Amniotic stem cell (primary cell): ENCODE results near the gene RGS6.

Experiments used
- DNase-seq: peaks from one replicate; lab custom pipeline; 2025; lab: John Stamatoyannopoulos, UW

RGS6 gene

DNA sequence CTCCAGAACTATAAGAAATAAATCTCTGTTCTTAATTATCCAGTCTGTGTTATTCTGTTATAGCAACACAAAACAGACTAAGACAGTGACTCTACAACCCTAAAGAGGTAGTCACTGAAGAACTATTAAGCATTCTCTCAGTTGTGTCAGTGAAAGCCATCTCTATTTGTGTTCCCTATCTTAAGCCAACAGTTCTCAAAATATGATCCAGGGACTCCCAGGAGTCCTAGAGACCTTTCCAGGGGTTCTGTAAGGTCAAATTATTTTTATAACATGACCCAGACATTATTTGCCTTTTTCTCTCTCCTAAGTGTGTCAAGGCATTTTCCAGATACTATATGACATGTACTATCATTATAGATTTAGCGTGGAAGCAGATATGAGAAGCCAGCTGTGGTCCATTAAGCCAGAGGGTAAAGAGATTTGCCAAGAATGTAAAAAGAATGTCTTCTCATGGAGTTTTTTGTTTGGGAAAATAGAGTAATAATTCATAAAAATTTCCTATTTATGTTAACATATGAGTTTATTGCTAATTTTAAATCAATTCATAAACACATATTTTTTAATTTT lies 315.8 kb downstream of the RGS6 start:
- DNase-seq, result no peak

- DNase-seq, result no peak
Measured at GRCh38 chr14:72253503-72253902, 321.3 kb downstream of the RGS6 start.

DNA sequence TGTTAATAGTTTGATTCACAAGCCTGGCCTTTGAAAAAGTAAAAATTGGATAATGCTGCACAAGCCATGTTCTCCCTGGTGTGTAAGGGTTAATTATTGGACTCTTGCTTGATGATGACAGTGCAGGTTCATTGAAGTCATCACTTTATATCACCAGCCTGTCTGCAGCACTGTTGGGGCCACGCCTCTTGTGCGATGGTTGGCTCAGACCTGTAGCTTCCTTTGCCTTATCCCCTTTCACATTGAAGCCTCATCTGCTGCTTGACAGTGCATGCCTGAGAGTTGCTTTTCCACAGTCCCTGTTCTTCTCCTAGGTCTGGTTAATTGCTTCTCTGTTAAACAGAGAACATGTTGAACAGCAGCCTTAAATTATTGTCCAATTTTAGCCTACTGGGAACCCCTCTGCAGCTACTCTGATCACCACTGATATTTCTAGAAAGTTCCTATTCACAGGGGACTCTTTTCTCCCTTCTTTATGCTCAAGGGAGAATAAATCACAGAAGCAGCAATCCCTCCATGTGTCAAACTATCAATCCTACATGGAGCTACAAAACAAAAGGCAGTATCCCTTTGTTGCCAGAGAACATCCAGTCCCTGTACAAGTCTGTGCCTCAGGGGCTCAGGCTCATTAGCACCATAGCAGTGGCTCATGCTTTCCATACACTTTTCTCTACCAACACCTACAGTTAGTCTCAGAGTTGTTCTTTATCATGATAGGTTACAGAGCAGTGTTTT lies 322.1 kb downstream of the RGS6 start:
- DNase-seq, result no peak

- DNase-seq, result no peak
Measured at GRCh38 chr14:72254937-72255472, 322.8 kb downstream of the RGS6 start.

- DNase-seq, result no peak
Measured at GRCh38 chr14:72256055-72256454, 323.8 kb downstream of the RGS6 start.

DNA sequence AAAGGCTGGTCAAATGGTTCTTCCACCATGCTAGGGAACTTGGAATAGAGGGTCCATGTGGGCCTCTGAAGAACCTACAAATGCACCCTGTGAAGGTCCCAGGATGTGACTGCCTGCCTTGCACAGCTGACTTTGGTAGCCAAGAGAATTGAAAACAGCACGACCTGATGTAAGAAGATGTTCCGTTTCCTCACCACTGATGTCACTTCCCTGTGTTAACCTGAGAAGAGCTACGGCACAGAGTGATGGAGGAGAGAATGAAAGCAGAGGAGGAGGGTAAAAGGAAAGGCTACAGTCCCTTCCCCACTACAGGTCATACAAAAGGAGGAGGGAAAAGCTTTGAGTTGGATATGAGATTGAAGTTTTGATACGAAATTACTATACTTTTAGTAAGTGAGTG lies 328.8 kb downstream of the RGS6 start:
- no peak for DNase-seq

DNA sequence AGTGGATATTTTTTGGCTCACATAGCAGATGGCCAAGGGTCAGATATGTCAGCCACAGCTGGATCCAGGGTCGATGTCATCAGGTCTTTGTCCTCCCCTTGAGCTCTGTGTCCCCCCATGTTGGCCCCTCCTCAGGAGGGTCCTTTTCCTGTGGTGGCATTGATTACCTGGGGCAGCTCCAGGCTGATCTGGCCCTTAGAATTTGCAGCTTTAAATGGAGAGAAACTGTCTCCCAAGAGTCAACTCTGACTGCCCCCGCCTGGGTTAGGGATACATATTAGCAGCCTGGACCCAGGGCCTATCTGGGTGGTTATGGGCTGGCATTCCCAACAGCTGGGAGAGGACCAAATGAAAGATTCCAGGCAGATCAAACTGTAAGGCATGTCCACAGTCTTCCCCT lies 330.5 kb downstream of the RGS6 start:
- no peak for DNase-seq

GRCh38 chr14:72264716-72265115 lies 332.5 kb downstream of the RGS6 start:
- DNase-seq, result no peak

- DNase-seq, result no peak
Measured at GRCh38 chr14:72270147-72270727, 338.0 kb downstream of the RGS6 start.

DNA sequence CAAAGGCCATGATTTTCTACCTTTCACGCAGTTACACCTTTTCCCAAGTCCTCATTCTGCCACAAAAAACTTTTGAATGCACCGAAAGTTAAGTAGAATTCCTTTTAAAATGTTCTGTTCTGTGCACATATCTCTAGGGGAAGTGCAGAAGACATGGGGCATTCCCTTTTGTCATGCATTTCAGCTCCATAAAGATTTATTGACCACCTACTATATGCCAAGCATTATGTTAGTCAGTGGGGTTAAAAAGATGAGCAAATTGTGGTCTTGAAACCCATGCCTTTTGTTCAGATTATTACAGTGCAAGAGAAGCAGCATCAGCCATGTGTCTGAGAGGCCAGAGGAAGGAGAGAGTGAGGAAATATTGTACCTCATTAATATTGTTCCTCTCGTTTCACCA lies 338.5 kb downstream of the RGS6 start:
- DNase-seq, result no peak

- no peak for DNase-seq
Measured at GRCh38 chr14:72275242-72275641, 343.0 kb downstream of the RGS6 start.

GRCh38 chr14:72278316-72278715 lies 346.1 kb downstream of the RGS6 start:
- DNase-seq, result no peak

DNA sequence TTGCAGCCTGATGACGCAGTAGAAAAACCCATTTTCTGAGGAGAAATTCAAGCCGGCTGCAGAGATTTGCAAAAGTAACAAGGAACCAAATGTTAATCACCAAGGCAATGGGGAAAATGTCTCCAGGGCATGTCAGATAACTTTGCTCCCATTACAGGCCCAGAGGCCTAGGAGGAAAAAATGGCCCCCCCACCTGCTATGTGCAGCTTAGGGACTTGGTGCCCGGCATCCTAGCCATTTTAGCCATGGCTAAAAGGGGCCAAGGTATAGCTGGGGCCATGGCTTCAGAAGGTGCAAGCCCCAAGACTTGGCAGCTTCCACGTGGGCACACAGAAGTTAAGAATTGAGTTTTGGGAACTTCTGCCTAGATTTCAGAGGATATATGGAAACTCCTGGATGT lies 351.9 kb downstream of the RGS6 start:
- no peak for DNase-seq

DNA sequence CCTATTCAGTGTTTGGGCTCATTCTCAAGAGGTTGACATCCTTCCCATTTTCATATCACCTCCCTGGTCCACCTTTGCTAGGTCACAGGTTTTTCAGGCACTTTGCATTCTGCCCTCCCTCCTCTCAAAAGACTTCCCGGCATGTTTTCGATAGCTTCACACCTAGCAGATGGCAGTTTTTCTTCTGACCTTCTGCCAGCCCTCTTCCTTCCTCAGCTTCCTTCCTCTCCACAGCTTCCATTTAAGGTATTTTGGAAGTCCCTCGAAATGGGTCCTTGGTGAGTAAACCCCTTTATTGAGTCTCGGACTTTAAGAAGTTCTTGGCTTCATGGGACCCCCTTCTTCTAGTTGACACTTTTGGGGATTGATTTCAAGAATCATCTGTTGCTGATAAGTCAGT lies 358.0 kb downstream of the RGS6 start:
- no peak for DNase-seq

DNA sequence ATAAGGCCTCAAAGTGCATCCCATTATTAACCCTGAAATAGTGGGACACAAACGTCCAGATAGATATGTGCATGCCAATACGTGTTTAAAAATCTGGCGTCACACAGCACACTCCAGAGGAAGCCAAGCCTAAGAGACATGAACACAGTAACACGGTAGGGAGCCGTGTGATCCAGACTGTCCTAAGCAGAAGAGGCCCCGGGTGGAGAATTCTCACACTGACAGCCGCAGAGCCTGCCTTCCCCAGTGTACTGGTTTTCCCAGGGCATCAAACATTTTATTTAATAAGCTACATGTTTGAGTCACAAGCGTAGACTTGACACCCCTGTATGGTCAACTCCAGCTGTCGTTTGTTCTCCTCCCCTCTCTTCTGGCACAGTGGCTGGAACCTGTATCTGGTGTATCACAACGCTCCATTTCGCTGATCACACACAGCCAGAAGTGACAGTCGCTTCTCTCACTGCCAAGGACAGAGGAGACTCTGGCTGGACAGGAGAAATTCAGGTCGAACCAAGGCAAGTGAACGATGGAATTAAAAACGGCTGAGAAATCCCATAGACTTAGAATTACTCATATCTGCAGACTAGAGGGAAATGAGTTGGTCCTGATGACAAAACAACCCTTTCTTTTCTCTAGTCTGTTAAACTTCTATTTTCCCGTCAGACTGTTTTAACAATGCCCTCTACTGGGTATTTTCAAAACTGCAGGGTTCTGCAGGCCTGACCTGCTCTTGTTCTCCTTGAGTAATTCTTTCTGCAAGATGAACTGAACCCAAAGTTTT lies 359.9 kb downstream of the RGS6 start:
- DNase-seq, result peak; percentile 9

DNA sequence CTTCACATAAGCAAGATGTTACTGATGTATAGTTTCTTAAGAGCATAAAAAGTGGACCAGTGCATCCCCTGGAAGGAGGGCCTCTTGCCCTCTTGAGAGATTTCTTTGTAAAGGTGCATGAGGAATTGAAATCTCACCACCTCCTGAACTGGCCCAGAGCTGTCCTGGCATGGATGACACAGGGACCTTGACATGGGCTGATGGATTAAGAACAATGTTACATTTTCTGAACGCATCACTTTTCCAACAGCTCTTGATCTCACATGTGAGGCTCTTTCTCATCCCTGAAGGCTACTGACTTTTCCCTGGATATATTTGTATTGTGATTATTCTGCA lies 360.4 kb downstream of the RGS6 start:
- no peak for DNase-seq

- DNase-seq, result no peak
Measured at GRCh38 chr14:72301352-72301751, 369.1 kb downstream of the RGS6 start.

DNA sequence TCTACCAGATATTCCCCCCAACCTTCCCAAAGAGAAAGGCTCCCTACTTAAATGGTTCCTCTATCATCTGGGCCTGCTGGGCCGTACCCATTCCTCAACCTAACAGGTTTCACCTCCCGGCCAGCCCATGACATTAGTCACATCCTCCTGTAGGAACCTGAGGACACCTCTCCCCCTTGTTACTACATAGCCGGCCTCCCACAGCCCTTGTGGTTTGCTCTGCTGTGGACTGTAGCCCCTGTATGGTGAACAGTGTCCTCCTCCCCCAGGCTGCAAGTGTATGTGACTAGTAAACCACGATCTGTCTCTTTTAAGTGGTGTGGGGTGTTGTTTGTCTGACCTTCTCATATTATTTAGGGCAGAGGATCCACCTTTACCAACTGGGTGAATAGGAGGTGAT lies 371.7 kb downstream of the RGS6 start:
- DNase-seq, result no peak

DNA sequence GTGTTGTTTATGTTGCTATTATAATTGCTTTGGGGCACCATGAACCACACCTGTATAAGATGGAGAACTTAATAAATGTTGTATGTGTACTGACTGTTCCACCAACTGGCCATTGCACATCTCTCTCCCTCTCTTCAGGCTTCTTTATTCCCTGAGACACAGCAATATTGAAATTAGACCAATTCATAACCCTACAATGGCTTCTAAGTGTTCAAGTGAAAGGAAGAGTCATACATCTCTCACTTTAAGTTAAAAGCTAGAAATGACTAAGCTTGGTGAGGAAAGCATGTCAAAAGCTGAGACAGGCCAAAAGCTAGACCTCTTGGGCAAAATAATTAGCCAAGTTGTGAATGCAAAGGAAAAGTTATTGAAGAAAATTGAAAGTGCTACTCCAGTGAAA lies 373.3 kb downstream of the RGS6 start:
- DNase-seq, result no peak

DNA sequence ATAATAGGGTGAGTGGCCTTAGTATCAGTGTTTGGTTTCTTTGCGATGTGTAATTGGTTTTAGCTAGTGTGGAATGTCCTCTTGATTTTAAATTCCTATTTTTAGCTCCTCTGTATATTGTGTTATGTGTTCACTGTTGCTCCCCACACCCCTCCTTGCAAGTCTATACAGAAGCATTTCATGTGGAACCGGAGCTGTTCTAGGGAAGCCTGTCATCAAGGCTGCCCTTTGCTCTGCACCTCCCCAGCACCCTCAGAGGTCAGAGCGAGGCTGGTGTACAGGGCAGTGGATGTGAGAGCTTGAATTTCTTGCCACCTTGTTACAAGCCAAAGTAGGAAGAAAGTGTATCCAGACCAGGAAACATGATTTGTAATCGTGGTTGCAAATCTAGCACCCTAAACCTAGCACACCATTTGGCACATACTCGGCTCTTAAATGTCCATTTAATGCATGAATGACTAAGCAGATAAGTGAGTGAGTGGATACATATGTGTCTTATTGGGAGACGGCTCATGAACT lies 376.8 kb downstream of the RGS6 start:
- no peak for DNase-seq

- DNase-seq, result no peak
Measured at GRCh38 chr14:72311116-72311515, 378.9 kb downstream of the RGS6 start.

DNA sequence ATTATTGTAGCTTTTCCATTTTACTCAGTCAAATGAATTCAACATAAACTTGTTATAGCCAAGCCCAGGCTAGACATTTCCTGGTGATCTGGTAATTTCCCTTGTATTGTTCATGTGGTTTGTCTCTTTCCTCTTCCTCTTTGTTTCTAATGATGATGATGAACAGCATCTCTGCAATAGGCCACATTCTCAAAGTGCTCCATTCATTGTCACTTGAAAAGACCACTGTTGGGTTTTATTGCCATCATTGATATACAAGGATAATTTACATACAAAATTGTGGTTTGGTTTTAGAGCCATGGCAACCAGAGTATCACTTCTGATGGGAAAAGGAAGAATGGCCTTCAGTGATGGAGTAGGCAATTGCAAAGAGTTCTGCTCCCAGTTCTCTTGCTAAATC lies 379.3 kb downstream of the RGS6 start:
- DNase-seq, result no peak
